Ascending aorta (tissue), 2 donors: ENCODE results near the gene BAZ1B. TPM values are rescaled to one million over a fixed set of nuclear protein-coding genes. Genes with fewer than 3 reads are reported as not detected.

Experiments used
- DNase-seq, 2 donors: peaks; one replicate each; pipeline ENCODE4 v3.0.0-alpha.2; 2019; ENCODE audit warnings: low spot score in 2 of 2
- H3K27ac ChIP-seq, 2 donors: fragments of 200-600 bp; sonication (generic); one replicate each; pipeline ENCODE4 v1.5.1; 2016 to 2017; ENCODE audit warnings: mild to moderate bottlenecking in 1 of 2
- H3K27me3 ChIP-seq: fragments of 200-600 bp; sonication (generic); one replicate; pipeline ENCODE4 v1.5.1; 2017
- H3K36me3 ChIP-seq, 2 donors: fragments of 200-600 bp; sonication (generic); one replicate each; pipeline ENCODE4 v1.5.1; 2016
- H3K4me1 ChIP-seq, 2 donors: fragments of 200-600 bp; sonication (generic); one replicate each; pipeline ENCODE4 v1.5.1; 2016 to 2017; ENCODE audit warnings: mild to moderate bottlenecking in 1 of 2
- H3K4me3 ChIP-seq, 2 donors: fragments of 200-600 bp; sonication (generic); one replicate each; pipeline ENCODE4 v1.5.1; 2016 to 2017; ENCODE audit warnings: mild to moderate bottlenecking in 1 of 2
- H3K9me3 ChIP-seq, 2 donors: fragments of 200-600 bp; sonication (generic); one replicate each; pipeline ENCODE4 v1.5.1; 2016
- intact Hi-C: fragments of 100-400 bp; cut with DNase I; formaldehyde crosslinking; loops from one replicate; pipeline ENCODE4 v1.15.1; 2023
- total RNA-seq: library from RNA; depleted of rRNA; stranded (reverse); fragments of >200 nt; gene quantifications from one replicate; pipeline ENCODE4 v1.1.0, GENCODE V29; 2016
- TF ChIP-seq, protein P1 (sequence below), 3 experiments: fragments of 200-600 bp in 2 of 3; fragments of 450-650 bp in 1 of 3; sonication (generic) in 2 of 3; IDR thresholded peaks; one replicate each; pipeline ENCODE4 v1.5.1; 2016 to 2019; ENCODE audit warnings: antibody characterized with exemption in 3 of 3, mild to moderate bottlenecking in 1 of 3, moderate library complexity in 1 of 3

Gene BAZ1B
- total RNA-seq, 1 donor from 2014 or later: 28.1 TPM

DNA sequence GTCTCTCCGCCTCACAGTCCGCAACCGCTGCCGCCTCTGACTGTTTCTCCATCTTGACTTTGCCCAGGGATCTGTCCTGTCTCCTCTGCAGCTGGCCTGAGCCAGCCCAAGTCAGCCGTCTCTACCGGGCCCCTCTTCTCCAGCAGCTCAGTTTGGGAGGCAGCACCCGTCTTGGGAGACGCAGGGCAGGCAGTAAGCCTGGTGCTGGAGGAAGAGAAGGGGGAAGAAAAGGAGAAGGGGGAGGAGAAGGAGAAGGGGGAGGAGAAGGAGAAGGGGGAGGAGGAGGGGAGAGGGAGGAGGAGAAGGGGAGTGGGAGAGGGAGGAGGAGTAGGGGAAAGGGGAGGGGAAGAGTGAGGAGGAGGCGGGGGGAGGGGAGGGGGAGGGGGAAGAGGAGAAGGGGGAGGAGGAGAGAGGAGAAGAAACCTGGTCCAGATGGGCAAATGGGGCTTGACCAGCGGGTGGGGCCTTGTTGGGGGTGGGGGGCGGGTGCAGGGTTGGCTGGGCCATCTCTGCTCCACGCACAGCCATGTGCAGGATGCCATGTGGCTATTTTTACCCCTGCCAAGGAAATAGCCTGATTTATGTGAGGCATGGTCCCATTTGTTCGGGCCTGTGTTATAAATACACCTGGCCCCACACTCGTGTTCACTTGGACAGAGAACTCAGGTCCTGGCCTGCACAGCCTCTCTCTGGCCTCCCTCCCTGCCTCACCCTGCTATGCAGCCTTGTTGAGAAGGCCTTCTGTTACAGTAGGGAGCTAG, 124.4 kb downstream of the BAZ1B start:
- Histone ChIP-seq H3K36me3 (no peaks in the 10 kb centered on the region), H3K4me3 (peak overlapping the region in 1 of 2 donors; percentile 50), H3K27me3 (no peaks in the 10 kb centered on the region), H3K9me3 (no peaks in the 10 kb centered on the region), H3K4me1 (peaks cover 3 to 5% of the 10 kb centered on the region in 2 donors), H3K27ac (peak overlapping the region; percentile 57 to 71)
- DNase-seq: peak in 1 of 2 donors; percentile 68
- TF ChIP-seq, protein P1, sequence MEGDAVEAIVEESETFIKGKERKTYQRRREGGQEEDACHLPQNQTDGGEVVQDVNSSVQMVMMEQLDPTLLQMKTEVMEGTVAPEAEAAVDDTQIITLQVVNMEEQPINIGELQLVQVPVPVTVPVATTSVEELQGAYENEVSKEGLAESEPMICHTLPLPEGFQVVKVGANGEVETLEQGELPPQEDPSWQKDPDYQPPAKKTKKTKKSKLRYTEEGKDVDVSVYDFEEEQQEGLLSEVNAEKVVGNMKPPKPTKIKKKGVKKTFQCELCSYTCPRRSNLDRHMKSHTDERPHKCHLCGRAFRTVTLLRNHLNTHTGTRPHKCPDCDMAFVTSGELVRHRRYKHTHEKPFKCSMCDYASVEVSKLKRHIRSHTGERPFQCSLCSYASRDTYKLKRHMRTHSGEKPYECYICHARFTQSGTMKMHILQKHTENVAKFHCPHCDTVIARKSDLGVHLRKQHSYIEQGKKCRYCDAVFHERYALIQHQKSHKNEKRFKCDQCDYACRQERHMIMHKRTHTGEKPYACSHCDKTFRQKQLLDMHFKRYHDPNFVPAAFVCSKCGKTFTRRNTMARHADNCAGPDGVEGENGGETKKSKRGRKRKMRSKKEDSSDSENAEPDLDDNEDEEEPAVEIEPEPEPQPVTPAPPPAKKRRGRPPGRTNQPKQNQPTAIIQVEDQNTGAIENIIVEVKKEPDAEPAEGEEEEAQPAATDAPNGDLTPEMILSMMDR (IDR thresholded peaks at IDR 0.05): no peak
- intact Hi-C loops: no loop called here

DNA sequence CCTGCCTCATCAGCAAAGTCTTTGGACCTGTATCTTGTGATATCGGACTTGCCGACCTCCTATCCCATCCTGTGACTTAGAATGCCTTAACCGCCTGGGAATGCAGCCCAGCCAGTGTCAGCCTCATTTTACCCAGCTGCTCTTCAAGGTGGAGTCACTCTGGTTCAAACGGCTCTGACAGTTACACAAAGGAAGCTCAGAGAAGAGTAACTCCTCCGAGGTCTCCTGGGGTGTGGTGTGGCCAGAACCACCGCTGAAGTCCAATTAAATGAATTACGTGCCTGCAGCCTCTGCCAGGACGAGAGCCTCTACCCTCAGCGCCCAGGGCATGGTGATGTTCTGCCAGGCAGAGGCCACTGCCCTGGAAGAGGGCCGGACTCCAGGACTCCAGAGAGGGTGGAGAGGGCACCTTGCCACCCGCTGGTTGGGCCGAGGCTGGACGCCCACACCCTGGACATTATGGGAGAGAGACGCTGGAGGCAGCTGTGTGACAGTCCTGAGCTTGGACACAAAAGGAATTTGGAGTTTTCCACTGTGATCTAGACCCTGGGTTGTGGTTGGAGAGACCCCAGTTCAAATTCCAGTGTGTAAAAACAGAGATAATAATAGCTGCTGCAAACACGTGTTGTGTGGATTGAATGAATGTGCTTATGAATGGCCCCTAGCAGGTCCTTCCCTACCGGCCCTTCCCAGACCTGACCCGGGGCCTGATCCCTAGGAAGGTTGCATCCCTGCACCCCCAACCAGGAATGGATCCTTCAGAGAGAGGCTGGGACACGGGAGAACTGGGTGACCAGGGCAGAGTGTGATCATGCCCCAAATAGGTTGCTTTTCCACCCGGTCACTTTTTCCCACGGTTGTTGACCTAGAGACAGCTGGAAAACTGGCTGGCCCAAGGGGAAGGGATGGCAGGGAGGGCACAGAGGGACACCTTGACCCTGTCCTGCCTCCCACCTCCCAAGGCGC, 126.3 kb downstream of the BAZ1B start:
- no peak for DNase-seq
- Histone ChIP-seq H3K4me1 (peaks cover 3 to 5% of the 10 kb centered on the region in 2 donors), H3K4me3 (no peak overlapping the region), H3K36me3 (no peaks in the 10 kb centered on the region), H3K27ac (peak overlapping the region; percentile 43 to 53), H3K27me3 (no peaks in the 10 kb centered on the region), H3K9me3 (no peaks in the 10 kb centered on the region)
- TF ChIP-seq, protein P1 (IDR thresholded peaks at IDR 0.05): no peak
- intact Hi-C loops: no loop called here

DNA sequence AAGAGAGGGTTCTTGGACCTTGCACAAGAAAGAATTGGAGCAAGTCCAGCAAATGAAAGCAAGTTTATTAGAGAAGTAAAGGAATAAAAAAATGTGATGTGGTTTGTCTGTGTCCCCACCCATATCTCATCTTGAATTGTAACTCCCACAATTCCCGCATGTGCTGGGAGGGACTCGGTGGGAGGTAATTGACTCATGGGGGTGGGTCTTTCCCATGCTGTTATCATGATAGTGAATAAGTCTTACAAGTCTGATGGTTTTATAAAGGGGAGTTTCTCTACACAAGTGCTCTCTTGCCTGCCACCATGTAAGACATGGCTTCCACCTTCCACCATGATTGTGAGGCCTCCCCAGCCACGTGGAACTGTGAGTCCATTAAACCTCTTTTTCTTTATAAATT, 127.7 kb downstream of the BAZ1B start:
- peaks cover 3 to 5% of the 10 kb centered on the region in 2 donors for H3K4me1 ChIP-seq
- H3K4me3 ChIP-seq: no peak overlapping the region
- peaks cover 0 to 3% of the 10 kb centered on the region in 2 donors for H3K9me3 ChIP-seq
- intact Hi-C loops: no loop called here
- H3K27me3 ChIP-seq: no peaks in the 10 kb centered on the region
- TF ChIP-seq, protein P1 (IDR thresholded peaks at IDR 0.05): no peak
- DNase-seq: no peak
- H3K36me3 ChIP-seq: no peaks in the 10 kb centered on the region
- no peak overlapping the region for H3K27ac ChIP-seq

DNA sequence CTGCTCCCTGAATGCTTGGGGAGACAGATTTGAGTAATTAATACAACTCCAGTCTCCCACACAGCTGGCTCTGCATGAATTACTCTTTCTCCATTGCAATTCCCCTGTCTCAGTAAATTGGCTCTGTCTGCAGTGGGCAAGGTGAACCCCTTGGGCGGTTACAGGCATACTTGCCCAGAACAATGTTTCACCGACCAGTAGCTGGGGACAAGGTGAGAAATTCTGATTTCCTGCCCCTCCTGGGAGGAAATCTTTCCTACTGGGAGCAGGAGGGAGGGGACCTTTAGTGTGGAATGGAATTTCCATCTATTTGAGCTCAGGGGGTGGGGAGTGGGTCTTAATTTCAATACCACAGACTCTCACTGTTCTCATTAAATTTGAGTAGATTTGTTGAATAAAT, 130.7 kb downstream of the BAZ1B start:
- H3K9me3 ChIP-seq: peaks cover 18 to 33% of the 10 kb centered on the region in 2 donors
- H3K27me3 ChIP-seq: no peaks in the 10 kb centered on the region
- intact Hi-C loops: no loop called here
- H3K4me3 ChIP-seq: no peak overlapping the region
- H3K4me1 ChIP-seq: peaks cover 0 to 3% of the 10 kb centered on the region in 2 donors
- no peak for DNase-seq
- no peak overlapping the region for H3K27ac ChIP-seq
- TF ChIP-seq, protein P1 (IDR thresholded peaks at IDR 0.05): no peak
- no peaks in the 10 kb centered on the region for H3K36me3 ChIP-seq

Other genes with a start within 250 kb of the BAZ1B start
- 9.8 TPM for gene NSUN5, start 213.5 kb downstream of the BAZ1B start, total RNA-seq
- not detected for gene TRIM50, start 194.2 kb downstream of the BAZ1B start, total RNA-seq
- not detected for gene FKBP6, start 194.1 kb downstream of the BAZ1B start, total RNA-seq
- gene FZD9, start 88.5 kb downstream of the BAZ1B start, total RNA-seq: 0.43 TPM
- 130 TPM for gene BCL7B, start 35.4 kb upstream of the BAZ1B start, total RNA-seq
- gene TBL2, start 56.3 kb upstream of the BAZ1B start, total RNA-seq: 52.9 TPM
- gene MLXIPL, start 102.2 kb upstream of the BAZ1B start, total RNA-seq: 297 TPM
- gene VPS37D, start 145.5 kb upstream of the BAZ1B start, total RNA-seq: 1.3 TPM
- gene DNAJC30, start 161.2 kb upstream of the BAZ1B start, total RNA-seq: 16.0 TPM
- gene BUD23, start 161.3 kb upstream of the BAZ1B start, total RNA-seq: 5.6 TPM
- 13.1 TPM for gene STX1A, start 197.4 kb upstream of the BAZ1B start, total RNA-seq
- gene ABHD11, start 216.5 kb upstream of the BAZ1B start, total RNA-seq: 55.7 TPM
- not detected for gene CLDN3, start 248.0 kb upstream of the BAZ1B start, total RNA-seq